GM19452 (cell line): ENCODE results near the gene PPP2R2B.

ENCODE experiments used
- ATAC-seq: cut with Tn5 transposase; IDR thresholded peaks from one replicate; pipeline ENCODE4 v1.9.1; 2021; ENCODE audit not compliant: unreplicated experiment

PPP2R2B gene

DNA sequence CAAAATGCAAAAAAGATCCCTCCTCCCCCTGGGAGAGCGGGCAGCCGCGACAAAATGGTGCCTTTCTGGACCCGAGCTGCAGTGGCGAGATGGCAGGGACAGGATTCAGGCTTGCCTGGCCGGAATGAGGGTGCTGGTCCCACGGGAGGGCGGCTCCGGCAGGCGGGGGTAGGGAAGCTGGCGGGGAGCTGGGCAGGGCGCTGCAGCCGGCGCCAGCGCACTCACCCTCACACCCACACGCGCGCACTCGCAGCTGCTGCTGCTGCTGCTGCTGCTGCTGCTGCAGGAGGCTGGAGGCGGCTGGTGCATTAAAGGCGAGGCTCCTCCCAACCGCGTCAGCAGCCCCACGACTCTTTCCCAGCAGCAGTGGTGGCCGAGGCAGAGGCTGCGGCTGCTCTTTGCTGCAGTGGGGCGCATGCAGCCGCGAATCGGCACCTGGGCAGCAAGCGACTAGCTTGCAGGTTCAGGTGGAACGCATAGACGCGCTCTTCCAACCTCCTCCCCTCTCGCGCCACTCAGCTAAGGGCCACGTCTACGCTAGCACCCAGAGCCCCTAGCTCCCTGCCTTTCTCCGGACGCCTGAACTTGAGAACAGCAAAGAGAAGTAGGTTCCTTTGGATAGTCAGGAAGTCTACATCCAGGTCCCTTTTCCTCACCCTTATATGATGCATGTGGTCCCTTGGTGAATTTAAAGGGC lies at the start of gene PPP2R2B:
PPP2R2B (minus strand) TSS at position 282 of the 697 bp plus-strand sequence.
- ATAC-seq, result no peak

DNA sequence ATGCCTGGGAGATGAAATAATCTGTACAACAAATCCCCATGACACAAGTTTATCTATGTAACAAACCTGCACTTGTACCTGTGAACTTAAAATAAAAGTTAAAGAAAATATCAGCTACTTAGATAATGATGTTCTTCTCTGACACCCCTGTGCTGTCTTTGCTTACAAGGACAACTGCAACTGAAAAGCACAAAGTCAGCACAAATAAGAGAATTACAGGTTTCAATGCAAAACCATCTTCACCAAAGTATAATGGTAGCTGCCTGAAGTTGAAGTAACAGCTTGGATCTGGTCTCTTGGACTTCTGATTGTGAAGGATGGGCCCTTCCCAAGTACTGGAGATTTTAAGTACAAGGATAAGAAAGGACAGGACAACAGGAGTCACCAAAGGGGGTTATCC lies 45.6 kb upstream of the PPP2R2B start:
- ATAC-seq, result no peak

- no peak for ATAC-seq
Measured at GRCh38 chr5:146921225-146921624, 42.7 kb upstream of the PPP2R2B start.

GRCh38 chr5:146920351-146920881 lies 41.9 kb upstream of the PPP2R2B start:
- no peak for ATAC-seq

GRCh38 chr5:146919304-146919703 lies 40.7 kb upstream of the PPP2R2B start:
- ATAC-seq, result no peak

GRCh38 chr5:146917931-146918330 lies 39.4 kb upstream of the PPP2R2B start:
- no peak for ATAC-seq

DNA sequence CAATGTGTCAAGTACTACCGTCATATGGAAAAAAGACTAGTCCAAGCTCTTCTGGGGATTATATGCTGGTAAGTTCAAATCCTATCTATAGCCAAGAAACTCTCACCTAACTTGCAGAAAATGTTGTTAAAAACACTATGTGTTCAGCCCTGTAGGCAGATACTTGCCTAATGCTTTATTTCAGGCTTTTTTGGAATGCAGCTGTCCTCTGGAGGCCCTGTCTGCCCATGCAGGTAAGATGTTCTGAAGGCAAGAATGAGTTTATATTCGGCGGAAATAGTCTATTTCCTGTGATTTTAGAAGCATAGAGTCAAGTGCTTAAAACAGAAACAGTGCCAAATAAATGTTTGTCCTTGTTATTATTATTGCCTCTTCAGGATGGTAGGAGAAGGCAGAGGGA lies 34.3 kb upstream of the PPP2R2B start:
- no peak for ATAC-seq

GRCh38 chr5:146910239-146910638 lies 31.7 kb upstream of the PPP2R2B start:
- ATAC-seq, result no peak

GRCh38 chr5:146909255-146910068 lies 30.9 kb upstream of the PPP2R2B start:
- no peak for ATAC-seq

DNA sequence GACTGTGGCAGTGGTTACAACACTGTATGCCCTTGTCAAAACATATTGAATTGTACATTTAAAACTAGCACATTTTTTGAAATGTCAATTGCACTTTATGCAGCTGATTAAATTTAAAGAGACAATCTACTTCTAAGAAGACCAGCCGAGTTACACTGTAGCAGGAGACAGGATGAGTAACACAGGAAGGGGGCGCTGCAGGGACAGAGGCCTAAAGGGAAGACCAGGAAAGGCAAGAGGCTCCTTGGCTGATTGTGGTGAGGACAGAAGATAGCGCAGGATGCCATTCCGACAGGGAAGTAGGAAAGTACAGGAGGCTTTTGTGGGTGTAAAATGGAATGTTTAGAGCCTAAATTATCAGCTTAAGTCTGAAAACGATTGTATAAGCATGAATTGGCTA lies 28.2 kb upstream of the PPP2R2B start:
- no peak for ATAC-seq

DNA sequence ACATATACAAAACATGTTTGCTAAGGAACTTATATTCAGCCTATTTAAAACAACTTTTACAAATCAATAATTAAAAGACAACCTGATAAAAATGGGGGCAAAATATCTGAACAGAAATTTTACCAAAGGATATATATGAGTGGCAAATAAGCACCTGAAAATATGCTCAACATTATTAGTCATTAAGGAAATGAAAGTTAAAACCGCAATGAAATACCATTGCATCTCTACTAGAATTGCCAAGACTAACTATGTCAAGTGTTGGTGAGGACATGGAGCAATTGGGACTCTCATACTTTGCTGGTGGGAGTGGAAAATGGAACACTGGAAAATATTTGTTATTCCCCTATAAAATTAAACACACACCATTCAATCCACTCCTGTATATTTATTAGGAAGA lies 26.3 kb upstream of the PPP2R2B start:
- ATAC-seq, result no peak

GRCh38 chr5:146903789-146904188 lies 25.2 kb upstream of the PPP2R2B start:
- no peak for ATAC-seq

- no peak for ATAC-seq
Measured at GRCh38 chr5:146902471-146902870, 23.9 kb upstream of the PPP2R2B start.

GRCh38 chr5:146897061-146897460 lies 18.5 kb upstream of the PPP2R2B start:
- no peak for ATAC-seq

GRCh38 chr5:146894753-146895521 lies 16.4 kb upstream of the PPP2R2B start:
- ATAC-seq, result no peak

GRCh38 chr5:146893991-146894390 lies 15.4 kb upstream of the PPP2R2B start:
- no peak for ATAC-seq

DNA sequence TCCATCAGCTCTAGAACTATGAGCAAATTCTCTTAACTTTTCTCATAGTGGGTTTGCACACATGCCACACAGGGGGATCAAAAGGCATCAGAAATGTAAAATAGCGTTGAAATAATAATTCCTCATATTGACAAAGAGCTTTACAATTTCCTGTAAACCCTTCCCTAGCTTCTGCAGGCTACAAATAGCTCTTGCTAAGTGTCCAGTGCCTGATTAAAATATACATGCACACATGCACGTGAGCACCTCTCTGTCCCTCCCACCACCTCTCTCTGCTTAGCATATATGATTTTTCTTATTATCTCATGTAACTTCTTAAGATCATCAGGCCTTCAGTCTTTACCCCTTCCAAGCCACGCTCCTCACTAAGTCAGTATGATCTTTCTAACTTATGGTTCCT lies 13.7 kb upstream of the PPP2R2B start:
- ATAC-seq, result no peak

DNA sequence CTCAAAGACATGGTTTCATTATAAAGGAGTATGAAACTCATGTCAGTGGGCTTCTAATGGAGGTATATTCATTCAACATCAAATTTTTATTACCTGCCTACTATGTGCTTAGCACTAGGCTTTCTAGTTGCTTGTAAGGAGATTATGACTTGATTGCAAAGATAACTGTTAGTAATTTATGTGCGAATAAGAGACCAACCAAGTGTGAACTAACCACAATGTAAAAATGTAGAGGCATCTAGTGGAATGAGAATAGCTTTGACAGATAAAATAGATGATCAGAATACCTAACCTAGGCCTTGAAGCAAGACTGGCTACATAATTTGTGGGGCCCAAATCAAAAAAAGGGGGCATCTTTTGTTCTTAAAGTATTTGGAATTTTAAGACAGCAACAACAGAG lies 13.0 kb upstream of the PPP2R2B start:
- ATAC-seq, result no peak

- ATAC-seq, result no peak
Measured at GRCh38 chr5:146890731-146891440, 12.3 kb upstream of the PPP2R2B start.

DNA sequence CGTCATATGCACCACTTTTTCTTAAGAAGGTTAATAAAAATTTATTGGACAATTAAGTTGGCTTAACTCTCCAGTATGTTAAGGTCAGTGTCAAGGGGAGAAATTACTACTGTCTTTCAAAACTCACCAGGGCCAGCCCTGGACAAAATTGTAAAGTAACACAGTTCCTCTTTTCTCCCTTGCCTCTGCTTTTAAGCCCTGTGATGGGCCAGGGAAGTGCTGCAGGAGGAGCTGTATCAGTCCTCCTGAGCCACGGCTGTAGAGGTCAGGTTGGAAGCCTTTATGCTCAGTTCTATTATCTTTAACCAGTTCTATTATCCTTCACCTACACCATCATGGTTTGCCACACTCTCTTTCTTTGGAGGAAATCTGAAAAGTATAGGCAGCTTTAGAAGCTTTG lies 11.5 kb upstream of the PPP2R2B start:
- ATAC-seq, result no peak

GRCh38 chr5:146889169-146889568 lies 10.6 kb upstream of the PPP2R2B start:
- no peak for ATAC-seq
